SK-N-SH treated with all-trans-retinoic acid at 6 μM for 48 hours (cell line): ENCODE measurements around the gene MSRB3.
A peak's percentile ranks its signal among the peaks of the same experiment; 100 is the strongest.

Experiments
- ATAC-seq: fragments of 200-7000 bp; cut with Tn5 transposase; 3 replicates; pipeline ENCODE4 v1.9.1; 2020; ENCODE audit warnings: mild to moderate bottlenecking, moderate library complexity
- ARNTL ChIP-seq: fragments of 450-650 bp; formaldehyde crosslinking; IDR thresholded peaks from 2 replicates; pipeline ENCODE4 v1.5.0; 2020; ENCODE audit warnings: low read depth, mild to moderate bottlenecking, moderate library complexity, borderline replicate concordance
- BACH2 ChIP-seq: fragments of 250-450 bp; sonication (Bioruptor Pico); IDR thresholded peaks from 2 replicates; pipeline ENCODE4 v1.9.0; 2021; ENCODE audit warnings: mild to moderate bottlenecking, borderline replicate concordance
- CSDC2 ChIP-seq: fragments of 250-450 bp; sonication (Bioruptor Pico); IDR thresholded peaks from 2 replicates; pipeline ENCODE4 v1.5.0; 2020; ENCODE audit warnings: mild to moderate bottlenecking, moderate library complexity
- ESRRG ChIP-seq: fragments of 250-450 bp; sonication (Bioruptor Pico); IDR thresholded peaks from 2 replicates; pipeline ENCODE4 v1.6.1; 2021; ENCODE audit warnings: mild to moderate bottlenecking
- GLIS3 ChIP-seq: fragments of 250-450 bp; sonication (Bioruptor Pico); IDR thresholded peaks from 2 replicates; pipeline ENCODE4 v1.5.0; 2020; ENCODE audit warnings: mild to moderate bottlenecking, moderate library complexity
- ISL1 ChIP-seq: fragments of 250-450 bp; sonication (Bioruptor Pico); IDR thresholded peaks from 2 replicates; pipeline ENCODE4 v2.1.2; 2022; ENCODE audit warnings: mild to moderate bottlenecking, moderate library complexity
- OSR1 ChIP-seq: fragments of 250-450 bp; sonication (Bioruptor Pico); IDR thresholded peaks from 2 replicates; pipeline ENCODE4 v1.8.0; 2022; ENCODE audit warnings: moderate library complexity, mild to moderate bottlenecking, inconsistent platforms
- PPARA ChIP-seq: fragments of 250-450 bp; sonication (Bioruptor Pico); IDR thresholded peaks from 2 replicates; pipeline ENCODE4 v1.5.0; 2020; ENCODE audit warnings: mild to moderate bottlenecking, borderline replicate concordance
- SNAI2 ChIP-seq: fragments of 250-450 bp; sonication (Bioruptor Pico); IDR thresholded peaks from 2 replicates; pipeline ENCODE4 v1.5.0; 2020; ENCODE audit warnings: mild to moderate bottlenecking, moderate library complexity
- TCF4 ChIP-seq: fragments of 250-450 bp; sonication (Bioruptor Pico); IDR thresholded peaks from 2 replicates; pipeline ENCODE4 v1.8.0; 2021; ENCODE audit warnings: mild to moderate bottlenecking, moderate library complexity, borderline replicate concordance
- TOX ChIP-seq: fragments of 250-450 bp; sonication (Bioruptor Pico); IDR thresholded peaks from 2 replicates; pipeline ENCODE4 v1.8.0; 2021; ENCODE audit warnings: mild to moderate bottlenecking, moderate library complexity, borderline replicate concordance
- ZC3H10 ChIP-seq: fragments of 250-450 bp; sonication (Bioruptor Pico); IDR thresholded peaks from 2 replicates; pipeline ENCODE4 v1.5.1; 2021; ENCODE audit warnings: mild to moderate bottlenecking, moderate library complexity
- ZFP3 ChIP-seq: fragments of 250-450 bp; sonication (Bioruptor Pico); IDR thresholded peaks from 2 replicates; pipeline ENCODE4 v1.5.0; 2020; ENCODE audit warnings: mild to moderate bottlenecking, moderate library complexity
- ZNF565 ChIP-seq: fragments of 450-650 bp; formaldehyde crosslinking; conservative IDR thresholded peaks from 2 replicates; pipeline ENCODE4 v1.5.0; 2020; ENCODE audit warnings: low read depth, mild to moderate bottlenecking, moderate library complexity
- ZNF70 ChIP-seq: fragments of 450-650 bp; formaldehyde crosslinking; IDR thresholded peaks from 2 replicates; pipeline ENCODE4 v1.5.0; 2020; ENCODE audit warnings: mild to moderate bottlenecking, moderate library complexity
- ZNF8 ChIP-seq: fragments of 450-650 bp; formaldehyde crosslinking; IDR thresholded peaks from 2 replicates; pipeline ENCODE4 v1.5.0; 2020; ENCODE audit warnings: mild to moderate bottlenecking, moderate library complexity
- TF ChIP-seq, protein P1 (sequence below): fragments of 250-450 bp; sonication (Bioruptor Pico); IDR thresholded peaks from 2 replicates; pipeline ENCODE4 v1.5.1; 2021; ENCODE audit warnings: mild to moderate bottlenecking, moderate library complexity
- TF ChIP-seq, protein P2 (sequence below): fragments of 250-450 bp; sonication (Bioruptor Pico); IDR thresholded peaks from 2 replicates; pipeline ENCODE4 v1.5.0; 2020; ENCODE audit warnings: mild to moderate bottlenecking, moderate library complexity
- TF ChIP-seq, protein P3 (sequence below): fragments of 250-450 bp; sonication (Bioruptor Pico); IDR thresholded peaks from 2 replicates; pipeline ENCODE4 v1.8.0; 2020; ENCODE audit warnings: mild to moderate bottlenecking, moderate library complexity, borderline replicate concordance
- TF ChIP-seq, protein P4 (sequence below): fragments of 250-450 bp; sonication (Bioruptor Pico); IDR thresholded peaks from 2 replicates; pipeline ENCODE4 v1.5.1; 2020; ENCODE audit warnings: low read depth, mild to moderate bottlenecking, moderate library complexity

MSRB3 gene

DNA sequence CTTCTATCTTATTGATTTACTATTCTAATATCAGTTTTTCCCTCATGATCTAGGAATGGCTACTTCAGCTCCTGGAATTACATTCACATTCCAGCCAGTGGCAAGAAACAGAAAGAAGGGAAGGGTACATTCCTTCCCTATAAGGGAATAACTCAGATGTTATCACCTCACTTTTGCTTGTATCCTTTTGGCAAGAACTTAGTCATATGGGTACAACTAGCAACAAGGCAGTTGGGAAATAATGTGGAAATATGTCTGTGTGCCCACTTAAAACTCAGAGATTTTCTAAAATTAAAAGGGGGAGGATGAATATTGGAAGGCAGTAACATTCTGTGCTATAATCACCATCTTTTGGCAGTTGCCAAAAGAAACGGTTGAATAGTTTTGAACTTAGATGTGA, 85.6 kb downstream of the MSRB3 start:
- ATAC-seq: peak; percentile 69
- TF ChIP-seq SNAI2 (CRISPR knock-in tag) (no peak), OSR1 (no peak), ZC3H10 (CRISPR knock-in tag) (no peak), ZNF8 (CRISPR knock-in tag) (no peak), TOX (CRISPR knock-in tag) (no peak), ISL1 (CRISPR knock-in tag) (no peak), ARNTL (CRISPR knock-in tag) (no peak), CSDC2 (CRISPR knock-in tag) (no peak), ZFP3 (CRISPR knock-in tag) (no peak), ZNF565 (no peak), GLIS3 (CRISPR knock-in tag) (no peak), ZNF70 (no peak), BACH2 (CRISPR knock-in tag) (no peak)
- TF ChIP-seq, protein P1, sequence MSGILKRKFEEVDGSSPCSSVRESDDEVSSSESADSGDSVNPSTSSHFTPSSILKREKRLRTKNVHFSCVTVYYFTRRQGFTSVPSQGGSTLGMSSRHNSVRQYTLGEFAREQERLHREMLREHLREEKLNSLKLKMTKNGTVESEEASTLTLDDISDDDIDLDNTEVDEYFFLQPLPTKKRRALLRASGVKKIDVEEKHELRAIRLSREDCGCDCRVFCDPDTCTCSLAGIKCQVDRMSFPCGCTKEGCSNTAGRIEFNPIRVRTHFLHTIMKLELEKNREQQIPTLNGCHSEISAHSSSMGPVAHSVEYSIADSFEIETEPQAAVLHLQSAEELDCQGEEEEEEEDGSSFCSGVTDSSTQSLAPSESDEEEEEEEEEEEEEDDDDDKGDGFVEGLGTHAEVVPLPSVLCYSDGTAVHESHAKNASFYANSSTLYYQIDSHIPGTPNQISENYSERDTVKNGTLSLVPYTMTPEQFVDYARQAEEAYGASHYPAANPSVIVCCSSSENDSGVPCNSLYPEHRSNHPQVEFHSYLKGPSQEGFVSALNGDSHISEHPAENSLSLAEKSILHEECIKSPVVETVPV (CRISPR knock-in tag): no peak
- TF ChIP-seq, protein P2, sequence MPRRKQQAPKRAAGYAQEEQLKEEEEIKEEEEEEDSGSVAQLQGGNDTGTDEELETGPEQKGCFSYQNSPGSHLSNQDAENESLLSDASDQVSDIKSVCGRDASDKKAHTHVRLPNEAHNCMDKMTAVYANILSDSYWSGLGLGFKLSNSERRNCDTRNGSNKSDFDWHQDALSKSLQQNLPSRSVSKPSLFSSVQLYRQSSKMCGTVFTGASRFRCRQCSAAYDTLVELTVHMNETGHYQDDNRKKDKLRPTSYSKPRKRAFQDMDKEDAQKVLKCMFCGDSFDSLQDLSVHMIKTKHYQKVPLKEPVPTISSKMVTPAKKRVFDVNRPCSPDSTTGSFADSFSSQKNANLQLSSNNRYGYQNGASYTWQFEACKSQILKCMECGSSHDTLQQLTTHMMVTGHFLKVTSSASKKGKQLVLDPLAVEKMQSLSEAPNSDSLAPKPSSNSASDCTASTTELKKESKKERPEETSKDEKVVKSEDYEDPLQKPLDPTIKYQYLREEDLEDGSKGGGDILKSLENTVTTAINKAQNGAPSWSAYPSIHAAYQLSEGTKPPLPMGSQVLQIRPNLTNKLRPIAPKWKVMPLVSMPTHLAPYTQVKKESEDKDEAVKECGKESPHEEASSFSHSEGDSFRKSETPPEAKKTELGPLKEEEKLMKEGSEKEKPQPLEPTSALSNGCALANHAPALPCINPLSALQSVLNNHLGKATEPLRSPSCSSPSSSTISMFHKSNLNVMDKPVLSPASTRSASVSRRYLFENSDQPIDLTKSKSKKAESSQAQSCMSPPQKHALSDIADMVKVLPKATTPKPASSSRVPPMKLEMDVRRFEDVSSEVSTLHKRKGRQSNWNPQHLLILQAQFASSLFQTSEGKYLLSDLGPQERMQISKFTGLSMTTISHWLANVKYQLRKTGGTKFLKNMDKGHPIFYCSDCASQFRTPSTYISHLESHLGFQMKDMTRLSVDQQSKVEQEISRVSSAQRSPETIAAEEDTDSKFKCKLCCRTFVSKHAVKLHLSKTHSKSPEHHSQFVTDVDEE: no peak
- TF ChIP-seq, protein P3, sequence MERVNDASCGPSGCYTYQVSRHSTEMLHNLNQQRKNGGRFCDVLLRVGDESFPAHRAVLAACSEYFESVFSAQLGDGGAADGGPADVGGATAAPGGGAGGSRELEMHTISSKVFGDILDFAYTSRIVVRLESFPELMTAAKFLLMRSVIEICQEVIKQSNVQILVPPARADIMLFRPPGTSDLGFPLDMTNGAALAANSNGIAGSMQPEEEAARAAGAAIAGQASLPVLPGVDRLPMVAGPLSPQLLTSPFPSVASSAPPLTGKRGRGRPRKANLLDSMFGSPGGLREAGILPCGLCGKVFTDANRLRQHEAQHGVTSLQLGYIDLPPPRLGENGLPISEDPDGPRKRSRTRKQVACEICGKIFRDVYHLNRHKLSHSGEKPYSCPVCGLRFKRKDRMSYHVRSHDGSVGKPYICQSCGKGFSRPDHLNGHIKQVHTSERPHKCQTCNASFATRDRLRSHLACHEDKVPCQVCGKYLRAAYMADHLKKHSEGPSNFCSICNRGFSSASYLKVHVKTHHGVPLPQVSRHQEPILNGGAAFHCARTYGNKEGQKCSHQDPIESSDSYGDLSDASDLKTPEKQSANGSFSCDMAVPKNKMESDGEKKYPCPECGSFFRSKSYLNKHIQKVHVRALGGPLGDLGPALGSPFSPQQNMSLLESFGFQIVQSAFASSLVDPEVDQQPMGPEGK (CRISPR knock-in tag): no peak
- TF ChIP-seq, protein P4, sequence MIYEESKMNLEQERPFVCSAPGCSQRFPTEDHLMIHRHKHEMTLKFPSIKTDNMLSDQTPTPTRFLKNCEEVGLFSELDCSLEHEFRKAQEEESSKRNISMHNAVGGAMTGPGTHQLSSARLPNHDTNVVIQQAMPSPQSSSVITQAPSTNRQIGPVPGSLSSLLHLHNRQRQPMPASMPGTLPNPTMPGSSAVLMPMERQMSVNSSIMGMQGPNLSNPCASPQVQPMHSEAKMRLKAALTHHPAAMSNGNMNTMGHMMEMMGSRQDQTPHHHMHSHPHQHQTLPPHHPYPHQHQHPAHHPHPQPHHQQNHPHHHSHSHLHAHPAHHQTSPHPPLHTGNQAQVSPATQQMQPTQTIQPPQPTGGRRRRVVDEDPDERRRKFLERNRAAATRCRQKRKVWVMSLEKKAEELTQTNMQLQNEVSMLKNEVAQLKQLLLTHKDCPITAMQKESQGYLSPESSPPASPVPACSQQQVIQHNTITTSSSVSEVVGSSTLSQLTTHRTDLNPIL (CRISPR knock-in tag): no peak

DNA sequence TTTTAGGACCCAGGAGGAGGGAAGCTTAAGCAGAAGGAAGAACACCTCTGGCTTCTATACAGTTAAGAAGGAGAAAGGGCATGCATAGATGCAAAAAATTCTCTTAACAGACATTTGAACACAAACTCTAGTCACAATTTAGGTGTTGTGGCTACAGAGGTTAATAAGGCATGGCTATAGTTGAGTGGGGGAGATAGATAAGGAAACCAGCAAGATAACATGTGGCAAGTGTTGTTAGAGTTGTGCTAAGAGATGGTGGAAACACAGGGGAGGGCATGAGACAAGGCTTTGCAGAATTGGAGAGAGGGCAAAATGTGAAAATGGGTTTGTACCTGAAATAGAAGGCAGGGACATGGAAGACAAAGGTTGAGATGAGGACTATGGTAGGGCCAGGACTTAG, 88.9 kb downstream of the MSRB3 start:
- no peak for ATAC-seq
- TF ChIP-seq ISL1 (CRISPR knock-in tag) (no peak), GLIS3 (CRISPR knock-in tag) (no peak), ZC3H10 (CRISPR knock-in tag) (no peak), PPARA (CRISPR knock-in tag) (no peak), CSDC2 (CRISPR knock-in tag) (no peak), ZNF8 (CRISPR knock-in tag) (no peak), ZNF70 (no peak)
- TF ChIP-seq, protein P3 (CRISPR knock-in tag): no peak
- TF ChIP-seq, all 23 proteins: peak for 0

DNA sequence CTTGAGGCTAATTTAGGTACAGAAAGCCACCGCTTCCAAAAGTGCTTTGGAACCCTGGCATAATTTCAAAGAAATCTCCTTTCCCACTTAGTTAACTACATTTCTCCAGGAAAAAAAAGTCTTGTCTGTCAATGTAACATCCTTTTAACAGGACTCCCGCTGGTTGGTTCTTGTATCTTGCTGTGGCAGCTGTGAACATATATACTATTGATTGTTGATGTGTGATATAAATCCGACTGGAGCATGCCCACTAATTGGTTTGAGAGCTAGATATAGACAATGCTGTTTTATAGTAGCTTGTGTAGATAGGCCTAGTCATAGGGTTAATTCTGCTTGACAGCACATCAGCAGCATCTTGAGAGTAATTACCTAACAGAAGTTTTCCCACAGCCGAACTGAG, 89.6 kb downstream of the MSRB3 start:
- no peak for ATAC-seq
- TF ChIP-seq ESRRG (CRISPR knock-in tag) (no peak), TOX (CRISPR knock-in tag) (no peak), TCF4 (CRISPR knock-in tag) (no peak), ZNF70 (no peak), GLIS3 (CRISPR knock-in tag) (no peak)
- TF ChIP-seq, protein P3 (CRISPR knock-in tag): no peak
